ENCODE measurements around the gene KHSRP. TPM values are rescaled to one million over a fixed set of nuclear protein-coding genes. Genes with fewer than 3 reads are reported as not detected.
"Not testable (repeated sequence)": the region's sequence is repeated elsewhere in the genome, so short reads cannot be mapped to it uniquely, and the experiment has no call there.

Gene KHSRP
- total and polyA plus RNA-seq, 2 of the 13 experiments (the other 11 are each of a cell fraction or from before 2014, with no cell fraction given) = 72.1 to 129 TPM

DNA sequence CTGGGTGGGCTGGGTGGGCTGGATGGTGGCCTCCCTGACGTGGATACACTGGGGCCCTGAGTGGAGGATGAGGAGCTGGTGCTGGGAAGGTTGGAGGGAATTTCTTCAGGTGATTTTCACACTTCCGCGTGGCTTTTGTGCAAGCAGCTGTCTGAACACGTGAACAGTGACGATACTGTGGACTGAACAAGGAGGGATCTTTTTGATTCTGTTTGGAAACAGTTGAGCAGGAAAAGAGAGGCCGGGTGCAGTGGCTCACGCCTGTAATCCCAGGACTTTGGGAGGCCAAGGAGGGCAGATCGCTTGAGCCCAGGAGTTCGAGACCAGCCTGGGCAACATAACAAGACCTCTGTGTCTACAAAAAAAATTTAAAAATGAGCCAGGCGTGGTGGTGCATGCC, 22.6 kb downstream of the KHSRP start (continued):
- TF ChIP-seq, protein P1, sequence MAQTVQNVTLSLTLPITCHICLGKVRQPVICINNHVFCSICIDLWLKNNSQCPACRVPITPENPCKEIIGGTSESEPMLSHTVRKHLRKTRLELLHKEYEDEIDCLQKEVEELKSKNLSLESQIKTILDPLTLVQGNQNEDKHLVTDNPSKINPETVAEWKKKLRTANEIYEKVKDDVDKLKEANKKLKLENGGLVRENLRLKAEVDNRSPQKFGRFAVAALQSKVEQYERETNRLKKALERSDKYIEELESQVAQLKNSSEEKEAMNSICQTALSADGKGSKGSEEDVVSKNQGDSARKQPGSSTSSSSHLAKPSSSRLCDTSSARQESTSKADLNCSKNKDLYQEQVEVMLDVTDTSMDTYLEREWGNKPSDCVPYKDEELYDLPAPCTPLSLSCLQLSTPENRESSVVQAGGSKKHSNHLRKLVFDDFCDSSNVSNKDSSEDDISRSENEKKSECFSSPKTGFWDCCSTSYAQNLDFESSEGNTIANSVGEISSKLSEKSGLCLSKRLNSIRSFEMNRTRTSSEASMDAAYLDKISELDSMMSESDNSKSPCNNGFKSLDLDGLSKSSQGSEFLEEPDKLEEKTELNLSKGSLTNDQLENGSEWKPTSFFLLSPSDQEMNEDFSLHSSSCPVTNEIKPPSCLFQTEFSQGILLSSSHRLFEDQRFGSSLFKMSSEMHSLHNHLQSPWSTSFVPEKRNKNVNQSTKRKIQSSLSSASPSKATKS (CRISPR knock-in tag; IDR thresholded peaks at IDR 0.05) = no peak
- TF ChIP-seq, protein P2, sequence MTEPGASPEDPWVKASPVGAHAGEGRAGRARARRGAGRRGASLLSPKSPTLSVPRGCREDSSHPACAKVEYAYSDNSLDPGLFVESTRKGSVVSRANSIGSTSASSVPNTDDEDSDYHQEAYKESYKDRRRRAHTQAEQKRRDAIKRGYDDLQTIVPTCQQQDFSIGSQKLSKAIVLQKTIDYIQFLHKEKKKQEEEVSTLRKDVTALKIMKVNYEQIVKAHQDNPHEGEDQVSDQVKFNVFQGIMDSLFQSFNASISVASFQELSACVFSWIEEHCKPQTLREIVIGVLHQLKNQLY (CRISPR knock-in tag; IDR thresholded peaks at IDR 0.05) = no peak
- no peak for TF ChIP-seq ZNF510 (CRISPR knock-in tag; IDR thresholded peaks at IDR 0.05; ENCODE audit: low read depth)
- peak; percentile 84 for TF ChIP-seq ZNF441 (CRISPR knock-in tag; IDR thresholded peaks at IDR 0.05; ENCODE audit: borderline replicate concordance)

DNA sequence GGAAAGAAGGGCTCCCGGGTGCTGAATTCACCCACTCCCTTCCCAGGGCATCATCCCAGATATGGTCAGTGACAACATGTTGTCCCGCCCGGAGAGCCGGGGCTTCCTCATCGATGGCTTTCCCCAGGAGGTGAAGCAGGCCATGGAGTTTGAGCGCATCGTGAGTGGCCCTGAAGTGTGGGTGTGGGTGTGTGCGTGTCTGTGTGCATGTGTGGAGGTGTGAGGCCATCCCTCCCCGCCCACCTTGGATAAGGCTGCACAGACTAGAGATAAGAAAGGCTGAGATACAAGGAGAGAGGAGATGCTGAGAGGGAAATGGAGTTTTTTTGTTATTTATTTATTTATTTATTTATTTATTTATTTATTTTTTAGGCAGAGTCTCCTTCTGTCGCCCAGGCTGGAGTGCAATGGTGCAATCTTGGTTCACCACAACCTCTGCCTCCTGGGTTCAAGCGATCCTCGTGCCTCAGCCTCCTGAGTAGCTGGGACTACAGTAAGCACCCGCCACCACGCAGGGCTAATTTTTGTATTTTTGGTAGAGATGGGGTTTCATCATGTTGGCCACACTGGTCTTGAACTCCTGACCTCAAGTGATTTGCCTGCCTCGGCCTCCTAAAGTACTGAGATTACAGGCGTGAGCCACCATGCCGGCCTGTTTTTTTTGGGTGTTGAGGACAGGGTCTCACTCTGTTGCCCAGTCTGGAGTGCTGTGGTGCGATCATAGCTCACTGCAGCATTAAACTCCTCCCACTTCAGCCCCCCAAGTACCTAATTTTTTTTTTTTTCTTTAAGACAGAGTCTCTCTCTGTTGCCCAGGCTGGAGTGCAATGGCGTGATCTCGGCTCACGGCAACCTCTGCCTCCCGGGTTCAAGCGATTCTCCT, 24.3 kb downstream of the KHSRP start:
- H3K4me2 ChIP-seq (ENCODE audit: low read depth, low read length); H3K4me3 ChIP-seq (replicated peaks in 1 of 3; ENCODE audit: insufficient read depth in 1 of 3, low read depth in 2 of 3, low read length in 3 of 3); BruUV-seq (replicated peaks); CTCF ChIA-PET (ENCODE audit: low intra/inter-chr PET ratio, low total read pairs); H3K9me3 ChIP-seq (ENCODE audit: low read length); DNase-seq (ENCODE audit: low spot score); H3K27ac ChIP-seq (ENCODE audit: extremely low read length, insufficient read depth, low read length); H4K20me1 ChIP-seq (ENCODE audit: insufficient read depth, low read length); H2AFZ ChIP-seq (ENCODE audit: low read length); intact Hi-C loops (cut with micrococcal nuclease; ENCODE audit: unreplicated experiment); H3K79me2 ChIP-seq (ENCODE audit: insufficient read depth, low read length); in situ Hi-C loops (cut with HindIII; ENCODE audit: extremely low pct_ligation_motif_present, low pct_unique_long_range_greater_than_20kb); ATAC-seq; H3K9ac ChIP-seq (ENCODE audit: insufficient read depth, low read depth, low read length); FAIRE-seq; H3K36me3 ChIP-seq (replicated peaks in 1 of 2; ENCODE audit: control insufficient read depth in 1 of 2, insufficient read depth in 2 of 2, low read length in 2 of 2); H3K27me3 ChIP-seq (ENCODE audit: control insufficient read depth in 1 of 2, insufficient read depth in 2 of 2, low read length in 2 of 2): not testable (repeated sequence)
- POLR2A ChIA-PET = interaction anchor here (3.3 kb wide), 1 partner anchor 7 kb away, joined by 15 read pairs; the partner anchor contains the start of gene GTF2F1
- 61% methylated on average over 22 of the region's 23 CpGs for WGBS (ENCODE audit: low lambda C conversion rate)
- peak; percentile 51; the same call in 1 of the 2 replicates for TF ChIP-seq ZNF121 (CRISPR knock-in tag; IDR thresholded peaks at IDR 0.05)
- H3K4me1 ChIP-seq (ENCODE audit: insufficient read depth, low read length) = peaks cover 18% of the 10 kb centered on the region
